Neutrophil (primary cell): ENCODE data around the gene LRMDA.

Experiments
- H3K27ac ChIP-seq: fragments of 200-600 bp; sonication (generic); 2 replicates; pipeline ENCODE4 v1.5.1; 2016; ENCODE audit warnings: mild to moderate bottlenecking, moderate library complexity
- H3K27me3 ChIP-seq: fragments of 200-600 bp; sonication (generic); 2 replicates; pipeline ENCODE4 v1.6.0; 2016; ENCODE audit warnings: mild to moderate bottlenecking
- H3K36me3 ChIP-seq: fragments of 200-600 bp; sonication (generic); 2 replicates; pipeline ENCODE4 v1.5.1; 2017
- H3K4me1 ChIP-seq, 2 experiments: fragments of 200-600 bp in 1 of 2; sonication (generic) in 1 of 2; 1 replicate in 1 of 2; 2 replicates in 1 of 2; pipeline versions ENCODE4 v1.5.1 to v1.6.1; 2013 to 2016; ENCODE audit warnings: low read depth in 1 of 2, low read length in 1 of 2, mild to moderate bottlenecking in 1 of 2, moderate library complexity in 1 of 2; ENCODE audit not compliant: control insufficient read depth in 1 of 2, insufficient read depth in 1 of 2
- H3K4me3 ChIP-seq, 2 experiments: fragments of 200-600 bp in 1 of 2; sonication (generic) in 1 of 2; 1 replicate in 1 of 2; 2 replicates in 1 of 2; pipeline ENCODE4 v1.5.1; 2013 to 2016; ENCODE audit warnings: low read depth in 1 of 2, low read length in 1 of 2, mild to moderate bottlenecking in 1 of 2, moderate library complexity in 1 of 2
- H3K9me3 ChIP-seq: fragments of 200-600 bp; sonication (generic); 2 replicates; pipeline ENCODE4 v1.5.1; 2016
- CTCF ChIP-seq: fragments of 200-600 bp; sonication (generic); IDR thresholded peaks from 2 replicates; pipeline ENCODE4 v1.5.1; 2016; ENCODE audit warnings: antibody characterized with exemption

The LRMDA gene

GRCh38 chr10:75695994-75696393 is 264.6 kb downstream of the LRMDA start:
- H3K9me3 ChIP-seq = no peaks in the 10 kb centered on the region
- H3K36me3 ChIP-seq = no peaks in the 10 kb centered on the region
- peaks cover 0 to 3% of the 10 kb centered on the region in 2 experiments for H3K4me1 ChIP-seq
- no peak for TF ChIP-seq CTCF
- no peak overlapping the region for H3K4me3 ChIP-seq
- no peak overlapping the region for H3K27ac ChIP-seq
- no peaks in the 10 kb centered on the region for H3K27me3 ChIP-seq

- H3K27ac ChIP-seq = no peak overlapping the region
- no peaks in the 10 kb centered on the region for H3K36me3 ChIP-seq
- TF ChIP-seq CTCF = no peak
- H3K4me1 ChIP-seq = peaks cover 0 to 3% of the 10 kb centered on the region in 2 experiments
- H3K4me3 ChIP-seq = no peak overlapping the region
- H3K27me3 ChIP-seq = no peaks in the 10 kb centered on the region
- no peaks in the 10 kb centered on the region for H3K9me3 ChIP-seq
Observed at GRCh38 chr10:75696536-75696935, 265.1 kb downstream of the LRMDA start.

- H3K4me1 ChIP-seq = peaks cover 0 to 2% of the 10 kb centered on the region in 2 experiments
- no peaks in the 10 kb centered on the region for H3K27me3 ChIP-seq
- no peak overlapping the region for H3K27ac ChIP-seq
- no peak for TF ChIP-seq CTCF
- H3K4me3 ChIP-seq = no peak overlapping the region
- no peaks in the 10 kb centered on the region for H3K9me3 ChIP-seq
- no peaks in the 10 kb centered on the region for H3K36me3 ChIP-seq
Observed at GRCh38 chr10:75703191-75703854, 271.9 kb downstream of the LRMDA start.

- no peak overlapping the region for H3K4me3 ChIP-seq
- peaks cover 0 to 6% of the 10 kb centered on the region in 2 experiments for H3K4me1 ChIP-seq
- H3K27ac ChIP-seq = no peak overlapping the region
- TF ChIP-seq CTCF = no peak
- H3K27me3 ChIP-seq = no peaks in the 10 kb centered on the region
- no peaks in the 10 kb centered on the region for H3K36me3 ChIP-seq
- H3K9me3 ChIP-seq = no peaks in the 10 kb centered on the region
Observed at GRCh38 chr10:75705426-75705825, 274.0 kb downstream of the LRMDA start.

- H3K4me3 ChIP-seq = no peak overlapping the region
Observed at GRCh38 chr10:75707080-75707840, 275.8 kb downstream of the LRMDA start.

More at GRCh38 chr10:75707080-75707840, 275.8 kb downstream of the LRMDA start:
- TF ChIP-seq CTCF = no peak
- Histone ChIP-seq H3K27ac (no peak overlapping the region), H3K27me3 (no peaks in the 10 kb centered on the region), H3K4me1 (peaks cover 0 to 6% of the 10 kb centered on the region in 2 experiments), H3K36me3 (no peaks in the 10 kb centered on the region), H3K9me3 (no peaks in the 10 kb centered on the region)
